DOHH2 (cell line): ENCODE measurements around the gene RPP40.

Source experiments
- H3F3A ChIP-seq: fragments of 200-600 bp; sonication (generic), shearing (Covaris generic); 2 replicates; pipeline ENCODE4 v1.6.0; 2016; ENCODE audit warnings: antibody characterized with exemption, mild to moderate bottlenecking; ENCODE audit not compliant: control insufficient read depth, insufficient read depth
- H3K27ac ChIP-seq: fragments of 200-600 bp; sonication (generic); 2 replicates; pipeline ENCODE4 v1.5.1; 2014; ENCODE audit warnings: low read depth, mild to moderate bottlenecking, low read length, moderate library complexity
- H3K27me3 ChIP-seq: fragments of 200-600 bp; sonication (generic); 2 replicates; pipeline ENCODE4 v1.6.1; 2014; ENCODE audit warnings: mild to moderate bottlenecking, low read length, mixed read lengths; ENCODE audit not compliant: control insufficient read depth
- H3K36me3 ChIP-seq: fragments of 200-600 bp; sonication (generic); 2 replicates; pipeline ENCODE4 v1.6.1; 2014; ENCODE audit warnings: mild to moderate bottlenecking, low read length, moderate library complexity, mixed read lengths; ENCODE audit not compliant: control insufficient read depth
- H3K4me1 ChIP-seq: fragments of 200-600 bp; sonication (generic); 2 replicates; pipeline ENCODE4 v1.6.1; 2014; ENCODE audit warnings: mild to moderate bottlenecking, low read length, mixed read lengths; ENCODE audit not compliant: control insufficient read depth
- H3K4me2 ChIP-seq: fragments of 200-600 bp; sonication (generic); 2 replicates; pipeline ENCODE4 v1.6.0; 2014; ENCODE audit warnings: mild to moderate bottlenecking, low read length, moderate library complexity
- H3K4me3 ChIP-seq: fragments of 200-600 bp; sonication (generic); 2 replicates; pipeline ENCODE4 v1.5.1; 2014; ENCODE audit warnings: mild to moderate bottlenecking, low read length, mixed read lengths
- H3K79me2 ChIP-seq: fragments of 200-600 bp; sonication (generic); 2 replicates; pipeline ENCODE4 v1.6.1; 2014; ENCODE audit warnings: mild to moderate bottlenecking, low read length, mixed read lengths; ENCODE audit not compliant: control insufficient read depth
- H3K9me2 ChIP-seq: fragments of 200-600 bp; sonication (generic); replicated peaks from 2 replicates; pipeline ENCODE4 v1.6.1; 2014; ENCODE audit warnings: mild to moderate bottlenecking, low read length, mixed read lengths; ENCODE audit not compliant: control insufficient read depth
- H3K9me3 ChIP-seq: fragments of 200-600 bp; sonication (generic); 2 replicates; pipeline ENCODE4 v1.6.1; 2014; ENCODE audit warnings: antibody characterized with exemption, low read length, mixed read lengths; ENCODE audit not compliant: control insufficient read depth, insufficient read depth
- H4K20me1 ChIP-seq: fragments of 200-600 bp; sonication (generic); 2 replicates; pipeline ENCODE4 v1.6.0; 2014; ENCODE audit warnings: low read depth, mild to moderate bottlenecking, antibody characterized with exemption, low read length, moderate library complexity; ENCODE audit not compliant: control insufficient read depth, insufficient read depth
- EZH2phosphoT487 ChIP-seq: fragments of 200-600 bp; sonication (generic); IDR thresholded peaks from 2 replicates; pipeline ENCODE4 v1.6.1; 2017; ENCODE audit warnings: borderline replicate concordance, mild to moderate bottlenecking, antibody characterized with exemption, low read length, moderate library complexity, mixed read lengths
- TF ChIP-seq, protein P1 (sequence below): fragments of 200-600 bp; sonication (generic); IDR thresholded peaks from one replicate; pipeline ENCODE4 v1.5.1; 2014; ENCODE audit warnings: antibody characterized with exemption, mild to moderate bottlenecking, low read depth, low read length; ENCODE audit not compliant: poor library complexity, severe bottlenecking

Gene RPP40

DNA sequence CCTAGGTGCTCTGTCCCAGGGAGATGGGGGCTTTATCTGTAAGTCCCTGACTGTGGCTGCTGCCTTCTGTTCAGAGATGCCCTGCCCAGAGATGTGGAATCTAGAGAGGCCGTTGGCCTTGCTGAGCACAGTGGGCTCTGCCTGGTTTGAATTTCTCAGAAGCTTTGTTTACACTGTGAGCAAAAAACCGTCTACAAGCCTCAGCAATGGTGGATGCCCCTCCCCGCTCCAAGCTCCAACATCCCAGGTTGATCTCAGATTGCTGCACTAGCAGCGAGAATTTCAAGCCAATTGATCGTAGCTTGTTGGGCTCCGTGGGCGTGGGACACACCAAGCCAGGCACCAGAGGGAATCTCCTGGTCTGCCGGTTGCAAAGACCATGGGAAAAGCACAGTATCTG lies 16.3 kb upstream of the RPP40 start:
- Histone ChIP-seq H3K4me1 (no peaks in the 10 kb centered on the region), H3K4me2 (no peak overlapping the region), H3K79me2 (no peaks in the 10 kb centered on the region), H3K4me3 (no peak overlapping the region), H3K36me3 (no peaks in the 10 kb centered on the region), H4K20me1 (no peaks in the 10 kb centered on the region), H3K27me3 (no peaks in the 10 kb centered on the region; the same call in 1 of the 2 replicates), H3K9me2 (no peaks in the 10 kb centered on the region), H3K9me3 (no peaks in the 10 kb centered on the region), H3F3A (no peaks in the 10 kb centered on the region), H3K27ac (no peak overlapping the region)
- no peak for TF ChIP-seq EZH2phosphoT487

DNA sequence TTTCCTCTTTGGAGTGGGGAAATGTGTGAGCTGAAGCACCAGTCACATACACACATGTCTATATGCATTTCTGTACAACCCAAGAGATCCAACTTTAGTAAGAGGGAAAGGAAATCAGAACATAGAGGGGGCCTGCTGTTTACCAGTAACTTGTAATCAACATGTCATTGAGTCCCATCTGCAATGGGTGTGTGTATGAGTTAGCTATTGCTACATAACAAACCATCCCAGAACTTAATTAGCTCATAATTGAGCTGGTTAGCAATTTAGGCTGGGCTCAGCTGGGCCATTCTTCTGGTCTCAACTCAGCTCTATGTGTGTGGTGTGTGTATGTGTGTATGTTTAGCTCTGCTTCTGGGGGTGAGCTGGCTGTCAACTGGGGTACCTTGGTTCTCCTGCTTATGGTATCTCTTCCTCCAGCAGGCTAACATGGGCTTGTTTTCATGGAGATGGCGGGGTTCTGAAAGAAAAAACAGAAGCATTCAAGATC lies 10.3 kb upstream of the RPP40 start:
- Histone ChIP-seq H3K4me3 (no peak overlapping the region), H3K4me1 (no peaks in the 10 kb centered on the region), H3K9me2 (no peaks in the 10 kb centered on the region), H3K27ac (no peak overlapping the region), H3K9me3 (no peaks in the 10 kb centered on the region), H3K36me3 (no peaks in the 10 kb centered on the region), H3K27me3 (no peaks in the 10 kb centered on the region; the same call in 1 of the 2 replicates), H4K20me1 (no peaks in the 10 kb centered on the region), H3K4me2 (no peak overlapping the region), H3F3A (no peaks in the 10 kb centered on the region), H3K79me2 (no peaks in the 10 kb centered on the region)
- TF ChIP-seq, protein P1, sequence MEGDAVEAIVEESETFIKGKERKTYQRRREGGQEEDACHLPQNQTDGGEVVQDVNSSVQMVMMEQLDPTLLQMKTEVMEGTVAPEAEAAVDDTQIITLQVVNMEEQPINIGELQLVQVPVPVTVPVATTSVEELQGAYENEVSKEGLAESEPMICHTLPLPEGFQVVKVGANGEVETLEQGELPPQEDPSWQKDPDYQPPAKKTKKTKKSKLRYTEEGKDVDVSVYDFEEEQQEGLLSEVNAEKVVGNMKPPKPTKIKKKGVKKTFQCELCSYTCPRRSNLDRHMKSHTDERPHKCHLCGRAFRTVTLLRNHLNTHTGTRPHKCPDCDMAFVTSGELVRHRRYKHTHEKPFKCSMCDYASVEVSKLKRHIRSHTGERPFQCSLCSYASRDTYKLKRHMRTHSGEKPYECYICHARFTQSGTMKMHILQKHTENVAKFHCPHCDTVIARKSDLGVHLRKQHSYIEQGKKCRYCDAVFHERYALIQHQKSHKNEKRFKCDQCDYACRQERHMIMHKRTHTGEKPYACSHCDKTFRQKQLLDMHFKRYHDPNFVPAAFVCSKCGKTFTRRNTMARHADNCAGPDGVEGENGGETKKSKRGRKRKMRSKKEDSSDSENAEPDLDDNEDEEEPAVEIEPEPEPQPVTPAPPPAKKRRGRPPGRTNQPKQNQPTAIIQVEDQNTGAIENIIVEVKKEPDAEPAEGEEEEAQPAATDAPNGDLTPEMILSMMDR: no peak
- TF ChIP-seq EZH2phosphoT487: no peak

DNA sequence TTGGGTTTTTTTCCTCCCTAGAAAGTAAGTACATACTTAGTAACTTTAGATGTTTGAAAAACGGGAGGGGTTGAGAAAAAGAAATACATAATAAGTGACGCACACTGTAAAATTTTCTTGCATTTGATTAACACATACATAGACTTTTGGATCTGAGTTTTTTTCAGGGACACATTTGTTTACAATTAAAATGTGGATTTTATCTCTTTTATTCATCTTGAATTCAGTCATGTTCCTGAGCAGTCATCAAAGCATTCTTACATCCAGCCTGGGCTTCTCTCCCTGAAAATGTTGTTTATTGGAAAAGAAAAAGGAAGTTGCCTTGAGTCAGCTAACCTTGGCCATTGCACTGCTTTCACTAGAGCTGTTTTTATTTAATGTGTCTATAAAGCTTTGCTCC lies 8.7 kb upstream of the RPP40 start:
- H3K36me3 ChIP-seq: no peaks in the 10 kb centered on the region

DNA sequence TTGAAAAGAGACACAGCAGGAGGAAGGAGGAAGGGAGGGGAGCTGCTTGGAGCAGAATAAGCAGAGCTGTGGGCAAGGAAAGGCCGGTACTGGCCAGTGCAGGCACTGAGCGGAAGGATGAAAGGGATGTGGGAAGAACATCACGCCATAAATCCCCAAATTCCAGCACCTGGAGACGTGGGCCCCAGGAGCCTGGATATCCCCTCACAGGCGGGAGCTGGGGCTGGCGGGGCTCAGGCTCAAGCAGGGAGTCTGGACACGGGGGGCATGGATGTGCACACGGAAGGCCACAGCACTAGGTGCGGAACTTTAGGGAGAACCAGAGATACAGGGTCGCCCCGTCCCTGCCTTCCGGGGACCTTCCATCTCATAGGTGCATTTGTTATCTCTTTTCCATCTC lies 7.5 kb upstream of the RPP40 start:
- Histone ChIP-seq H3K36me3 (no peaks in the 10 kb centered on the region), H3K4me2 (no peak overlapping the region), H3K27ac (no peak overlapping the region), H3K79me2 (no peaks in the 10 kb centered on the region), H3K9me2 (no peaks in the 10 kb centered on the region), H3K4me3 (no peak overlapping the region), H3F3A (no peaks in the 10 kb centered on the region), H4K20me1 (no peaks in the 10 kb centered on the region), H3K27me3 (no peaks in the 10 kb centered on the region; the same call in 1 of the 2 replicates), H3K4me1 (no peaks in the 10 kb centered on the region), H3K9me3 (no peaks in the 10 kb centered on the region)
- TF ChIP-seq EZH2phosphoT487: no peak
- TF ChIP-seq, protein P1: no peak

More for the DNA sequence above, 8.7 kb upstream of the RPP40 start:
- H3K4me1 ChIP-seq: no peaks in the 10 kb centered on the region
- no peak overlapping the region for H3K4me3 ChIP-seq
- H3K4me2 ChIP-seq: no peak overlapping the region
- no peaks in the 10 kb centered on the region for H3F3A ChIP-seq
- no peak overlapping the region for H3K27ac ChIP-seq
- TF ChIP-seq EZH2phosphoT487: no peak
- TF ChIP-seq, protein P1: no peak
- H3K27me3 ChIP-seq: no peaks in the 10 kb centered on the region; the same call in 1 of the 2 replicates
- H4K20me1 ChIP-seq: no peaks in the 10 kb centered on the region
- no peaks in the 10 kb centered on the region for H3K9me3 ChIP-seq
- no peaks in the 10 kb centered on the region for H3K9me2 ChIP-seq
- H3K79me2 ChIP-seq: no peaks in the 10 kb centered on the region
